Left colon (tissue), 2 donors: Measurements from ENCODE around the gene NCOA1. TPM values are rescaled to one million over a fixed set of nuclear protein-coding genes. Genes with fewer than 3 reads are reported as not detected.
"Not testable (repeated sequence)": the region's sequence is repeated elsewhere in the genome, so short reads cannot be mapped to it uniquely, and the experiment has no call there.

Experiments
- ATAC-seq: fragments of 200-7000 bp; cut with Tn5 transposase; one replicate; pipeline ENCODE4 v1.9.1; 2020; ENCODE audit warnings: mild to moderate bottlenecking, moderate library complexity
- DNase-seq, 2 donors: peaks; one replicate each; pipeline ENCODE4 v3.0.0-alpha.2; 2020
- intact Hi-C, 2 donors: fragments of 100-400 bp; cut with DNase I in 1 of 2; cut with micrococcal nuclease in 1 of 2; formaldehyde crosslinking; loops; one replicate each; pipeline versions ENCODE4 v1.11.2 to v1.14.0; 2022; cut with DNase I, micrococcal nuclease
- total RNA-seq, 2 donors: library from RNA; stranded (reverse); fragmentation: NEBNext Ultra II Directional; extraction: Animal tissue kit (Norgen Biotek cat#: 25700); gene quantifications; one replicate each; pipeline ENCODE4 v1.2.1, GENCODE V29; 2021
- donor health status: DM: no; HTN: no; CAD: no.
- donor health status: DM: yes; HTN: yes; CAD: no.

The NCOA1 gene
- total RNA-seq, 2 donors from 2014 or later, result 34.2 to 38.9 TPM

DNA sequence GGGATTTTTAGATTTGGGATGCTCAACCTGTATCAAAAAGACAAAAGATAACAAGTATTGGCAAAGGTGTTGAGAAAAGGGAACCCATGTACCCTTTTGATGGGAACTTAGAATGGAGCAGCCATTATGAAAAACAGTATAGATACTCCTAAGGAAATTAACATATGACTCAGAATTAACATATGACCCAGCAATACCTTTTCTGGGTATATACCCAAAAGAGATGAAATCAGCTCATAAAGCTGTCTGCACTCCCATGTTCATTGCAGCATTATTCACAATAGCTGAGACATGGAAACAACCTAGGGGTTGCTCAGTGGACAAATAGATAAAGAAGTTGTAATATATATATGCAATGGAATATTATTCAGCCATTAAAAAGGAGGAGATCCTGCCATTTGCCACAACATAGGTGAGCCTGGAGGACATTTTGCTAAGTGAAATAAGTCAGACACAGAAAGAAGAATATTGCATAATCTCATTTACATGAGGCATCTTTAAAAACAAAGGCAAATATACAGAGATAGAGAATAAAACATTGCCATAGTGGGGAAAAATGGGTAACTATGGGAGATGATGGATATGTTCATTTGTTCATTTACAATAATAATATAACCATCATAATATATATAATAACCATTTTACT, 160.1 kb downstream of the NCOA1 start:
- ATAC-seq (no peak), DNase-seq (no peak)
- intact Hi-C loops, result no loop called here

DNA sequence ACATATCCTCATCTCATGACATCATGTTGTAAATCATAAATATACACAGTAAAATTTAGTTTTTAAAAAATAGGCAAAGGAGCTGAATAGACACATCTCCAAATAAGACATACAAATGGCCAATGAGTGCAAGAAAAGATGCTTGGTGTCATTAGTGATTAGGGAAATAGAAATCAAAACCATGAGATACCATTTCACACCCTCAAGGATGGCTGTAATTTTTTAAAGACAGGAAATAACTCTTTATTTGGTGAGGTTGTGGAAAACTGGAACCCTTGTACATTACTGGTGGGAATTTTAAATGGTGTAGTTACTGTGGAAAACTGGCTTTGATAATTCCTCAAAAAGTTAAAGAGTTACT, 160.6 kb downstream of the NCOA1 start:
- DNase-seq, result no peak

DNA sequence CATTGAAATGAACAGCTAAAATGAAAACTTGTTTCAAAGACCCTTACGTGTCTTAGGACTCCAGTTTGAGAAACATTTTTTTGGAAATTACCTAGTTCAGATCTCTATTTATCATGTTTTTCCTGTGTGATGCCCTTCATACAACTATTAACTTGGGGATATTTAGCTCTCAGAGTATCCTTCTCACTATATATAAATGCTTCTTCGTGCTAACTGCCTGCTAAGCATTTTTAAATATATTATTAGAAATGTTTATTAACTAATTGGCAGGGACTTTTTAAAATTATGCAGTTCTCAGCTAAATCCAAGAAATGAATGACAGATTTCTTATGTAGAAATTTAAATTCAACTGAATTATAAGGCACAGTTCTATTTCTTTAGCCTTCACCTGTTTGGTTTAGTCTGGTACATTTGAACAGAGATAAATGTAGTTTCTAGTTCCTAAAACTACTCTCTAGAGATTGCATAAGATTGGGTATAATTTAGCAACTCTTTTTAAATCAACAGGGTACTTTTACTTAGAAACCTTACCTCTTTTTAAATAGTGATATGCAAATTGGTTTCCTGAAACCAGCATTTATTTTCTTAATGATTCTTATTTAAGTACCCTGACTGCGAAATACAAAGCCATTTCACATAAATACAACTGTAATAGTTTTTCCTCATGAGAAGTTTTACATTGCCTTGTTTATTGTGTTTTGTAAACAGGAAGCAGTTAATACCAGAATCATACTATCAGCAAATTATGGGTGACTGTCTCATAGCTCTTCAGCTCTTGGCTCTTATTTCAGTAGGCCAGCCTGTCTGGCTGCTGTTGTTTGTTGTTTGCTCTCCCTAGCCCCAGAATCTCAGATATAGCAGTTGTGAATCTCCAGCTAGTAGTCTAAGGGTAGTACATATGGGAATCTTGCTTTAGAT, 161.5 kb downstream of the NCOA1 start:
- intact Hi-C loops, result no loop called here
- ATAC-seq (no peak), DNase-seq (no peak)

More for the DNA sequence above, 160.6 kb downstream of the NCOA1 start:
- no peak for ATAC-seq
- intact Hi-C loops, result no loop called here

DNA sequence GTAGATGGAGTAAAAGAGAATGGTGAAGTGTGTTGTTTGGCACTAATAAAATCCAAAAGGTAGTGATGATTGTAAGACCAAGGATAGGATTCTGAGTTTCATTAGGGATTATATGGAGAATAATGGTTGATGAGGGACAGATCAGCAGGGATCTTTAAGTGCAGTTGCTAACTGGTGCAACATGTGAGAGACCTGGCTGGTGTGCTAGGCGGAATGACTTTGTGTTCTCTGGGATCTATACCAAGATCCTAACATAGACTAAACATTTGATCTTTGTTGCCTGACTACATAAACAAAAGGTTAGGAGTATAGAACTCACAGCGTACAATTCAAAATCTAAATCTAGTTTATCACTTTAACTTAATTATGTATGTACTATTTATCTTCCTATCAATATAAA, 166.8 kb downstream of the NCOA1 start:
- DNase-seq (no peak), ATAC-seq (no peak)
- intact Hi-C loops, result no loop called here

DNA sequence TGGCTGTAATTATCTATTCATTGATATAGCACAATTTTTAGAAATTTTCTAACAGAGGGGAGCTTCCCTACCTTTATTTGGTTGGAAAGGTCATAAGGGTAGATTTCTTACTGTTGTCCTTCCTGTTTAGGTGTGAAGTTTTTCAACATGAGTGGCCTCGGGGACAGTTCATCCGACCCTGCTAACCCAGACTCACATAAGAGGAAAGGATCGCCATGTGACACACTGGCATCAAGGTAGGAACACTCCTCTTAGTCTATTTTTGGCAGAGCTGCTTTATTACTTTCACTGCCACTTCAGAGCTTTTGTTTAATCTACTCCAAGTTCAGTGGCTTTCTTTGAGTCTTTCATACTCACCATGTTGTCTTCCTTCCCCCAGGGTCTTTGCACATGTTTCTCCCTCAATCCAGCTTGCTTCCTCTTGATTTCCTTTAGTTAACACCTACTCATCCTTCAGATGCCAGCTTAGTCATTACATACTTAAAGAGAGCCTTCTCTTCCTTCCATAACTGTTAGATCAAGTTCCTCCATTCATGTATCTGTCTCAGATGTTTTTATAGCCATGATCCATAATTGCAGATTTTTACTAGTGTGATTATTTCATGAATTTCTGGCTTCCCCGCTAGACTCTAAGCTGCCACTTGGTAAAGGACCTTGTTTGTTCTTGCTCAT, 167.6 kb downstream of the NCOA1 start:
- intact Hi-C loops, result no loop called here
- DNase-seq (no peak), ATAC-seq (no peak)

DNA sequence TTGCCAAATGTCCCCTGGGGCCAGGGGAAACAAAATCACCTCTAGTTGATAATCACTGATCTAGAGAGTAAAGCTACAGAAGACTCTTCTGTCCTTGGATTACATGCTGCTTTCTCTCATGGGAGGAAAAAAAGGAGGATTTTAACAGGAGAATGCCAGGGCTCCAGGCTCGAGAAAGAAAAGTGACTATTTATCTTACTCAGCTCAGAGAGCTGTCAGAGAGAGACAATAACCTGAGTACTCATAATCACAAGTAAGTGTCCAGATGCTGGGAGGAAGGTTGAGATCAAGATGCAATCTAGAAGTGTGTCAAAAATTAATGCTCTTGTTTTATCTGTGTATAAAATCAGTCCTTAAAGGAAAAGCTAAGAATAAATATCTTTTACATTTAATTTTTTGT, 168.8 kb downstream of the NCOA1 start:
- ATAC-seq (no peak), DNase-seq (no peak)
- intact Hi-C loops, result no loop called here

DNA sequence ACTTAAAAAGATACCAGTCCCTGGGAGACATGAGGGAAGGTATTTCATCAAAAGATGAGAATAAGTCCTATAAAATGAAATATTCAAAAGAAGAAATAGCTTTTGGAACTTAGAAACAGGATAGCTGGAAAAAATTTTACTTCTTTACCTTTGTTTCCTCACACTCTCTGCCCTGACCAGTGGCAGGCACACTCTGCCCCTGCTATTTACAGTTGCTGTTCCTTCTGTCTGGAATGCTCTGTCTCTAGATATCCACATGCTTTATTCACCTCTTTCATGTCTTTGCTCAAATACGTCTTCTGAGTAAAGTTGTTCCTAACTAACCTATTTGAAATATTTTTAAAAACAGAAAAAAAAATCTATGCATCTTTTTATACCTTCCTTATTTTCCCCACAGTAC, 176.5 kb downstream of the NCOA1 start:
- intact Hi-C loops, result no loop called here
- DNase-seq (no peak), ATAC-seq (no peak)

DNA sequence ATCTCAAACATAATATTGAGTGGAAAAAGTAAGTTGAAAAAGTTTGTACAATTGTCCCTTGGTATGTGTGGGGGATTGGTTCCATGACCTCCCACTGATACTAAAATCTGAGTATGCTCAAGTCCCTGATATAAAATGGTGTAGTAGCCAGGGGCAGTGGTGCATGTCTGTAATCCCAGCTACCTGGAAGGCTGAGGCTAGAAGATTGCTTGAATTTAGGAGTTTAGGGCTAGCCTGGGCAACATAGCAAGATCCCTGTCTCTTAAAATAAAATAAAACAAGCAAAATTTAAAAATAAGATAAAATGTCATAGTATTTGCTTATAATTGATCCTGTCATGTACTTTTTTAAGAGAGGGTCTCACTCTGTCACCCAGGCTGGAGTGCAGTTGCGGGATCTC, 180.2 kb downstream of the NCOA1 start:
- no peak for ATAC-seq
- intact Hi-C loops, result no loop called here

DNA sequence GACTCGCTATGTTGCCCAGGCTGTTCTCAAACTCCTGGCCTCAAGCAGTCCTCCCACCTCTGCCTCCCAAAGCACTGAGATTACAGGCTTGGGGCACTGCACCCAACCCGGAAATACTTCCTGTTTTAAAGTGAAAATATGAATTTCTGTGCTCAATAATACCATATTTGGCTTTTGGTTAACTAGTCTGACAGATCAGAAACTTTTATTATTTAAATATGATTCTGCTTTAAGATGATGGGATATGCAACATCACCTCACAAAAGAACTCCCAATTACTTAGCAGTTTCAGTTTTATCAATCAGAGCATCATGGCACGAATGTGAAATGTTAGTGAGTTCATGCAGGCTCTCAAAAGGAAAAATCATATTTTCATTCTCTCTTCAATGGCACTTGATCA, 181.5 kb downstream of the NCOA1 start:
- DNase-seq (no peak), ATAC-seq (no peak)
- intact Hi-C loops, result no loop called here

More for the DNA sequence above, 180.2 kb downstream of the NCOA1 start:
- no peak for DNase-seq

DNA sequence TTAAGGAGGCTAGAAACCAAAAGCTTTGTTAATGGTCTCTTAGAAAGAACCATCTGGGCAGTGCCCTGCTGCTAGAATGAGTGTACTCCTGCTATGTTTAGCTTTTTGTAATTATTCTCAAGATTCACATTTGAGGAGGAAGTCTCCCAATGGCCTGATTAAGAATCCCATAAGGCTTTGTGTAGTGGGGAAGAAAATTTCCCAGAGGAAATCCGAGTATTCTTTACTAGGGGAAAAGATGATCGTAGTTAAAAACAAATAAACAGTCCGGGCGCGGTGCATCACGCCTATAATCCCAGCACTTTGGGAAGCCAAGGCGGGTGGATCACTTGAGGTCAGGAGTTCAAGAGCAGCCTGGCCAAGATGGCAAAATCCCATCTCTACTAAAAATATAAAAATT, 184.3 kb downstream of the NCOA1 start:
- intact Hi-C loops, result no loop called here
- DNase-seq, result no peak
- no peak for ATAC-seq

DNA sequence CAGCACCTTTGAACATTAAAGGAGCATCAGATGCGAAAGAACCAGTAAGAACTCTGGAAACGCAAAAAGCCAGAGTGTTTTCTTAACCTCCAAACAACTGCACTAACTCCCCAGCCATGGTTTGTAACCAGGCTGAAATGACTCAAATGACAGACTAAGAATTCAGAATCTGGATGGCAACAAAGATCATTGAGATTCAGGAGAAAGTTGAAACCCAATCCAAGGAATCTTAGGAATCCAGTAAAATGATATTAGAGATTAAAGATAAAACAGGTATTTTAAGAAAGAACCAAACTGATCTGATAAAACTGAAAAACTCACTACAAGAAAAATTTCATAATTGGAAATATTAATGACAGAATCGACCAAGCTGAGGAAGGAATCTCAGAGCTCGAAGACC, 185.4 kb downstream of the NCOA1 start:
- ATAC-seq (no peak), DNase-seq (no peak)
- intact Hi-C loops, result no loop called here

DNA sequence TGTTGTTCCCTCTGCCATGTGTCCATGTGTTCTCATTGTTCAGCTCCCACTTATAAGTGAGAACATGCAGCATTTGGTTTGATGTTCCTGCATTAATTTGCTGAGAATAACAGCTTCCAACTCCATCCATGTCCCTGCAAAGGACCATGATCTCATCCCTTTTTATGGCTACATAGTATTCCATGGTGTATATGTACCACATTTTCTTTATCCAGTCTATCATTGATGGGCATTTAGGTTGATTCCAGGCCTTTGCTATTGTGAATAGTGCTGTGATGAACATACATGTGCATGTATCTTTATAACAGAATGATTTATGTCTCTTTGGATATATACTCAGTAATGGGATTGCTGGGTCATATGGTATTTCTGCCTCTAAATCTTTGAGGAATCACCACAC, 187.0 kb downstream of the NCOA1 start:
- DNase-seq, ATAC-seq, intact Hi-C loops: not testable (repeated sequence)

DNA sequence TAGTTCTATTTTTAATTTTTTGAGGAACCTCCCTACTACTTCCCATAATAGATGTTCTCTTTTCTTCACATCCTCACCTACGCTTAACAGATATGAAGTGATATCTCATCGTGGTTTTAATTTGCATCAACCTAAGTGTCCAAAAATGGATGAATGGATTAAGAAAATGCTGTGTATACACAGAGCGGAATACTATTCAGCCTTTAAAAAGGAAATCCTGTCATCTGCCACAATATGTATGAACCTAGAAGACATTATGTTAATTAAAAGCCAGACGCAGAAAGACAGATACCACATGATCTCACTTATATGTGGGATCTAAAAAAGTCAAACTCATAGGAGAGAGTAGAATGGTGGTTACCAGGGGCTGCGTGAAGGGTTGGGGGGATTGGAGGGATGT, 189.1 kb downstream of the NCOA1 start:
- no peak for ATAC-seq
- intact Hi-C loops, result no loop called here
- no peak for DNase-seq

DNA sequence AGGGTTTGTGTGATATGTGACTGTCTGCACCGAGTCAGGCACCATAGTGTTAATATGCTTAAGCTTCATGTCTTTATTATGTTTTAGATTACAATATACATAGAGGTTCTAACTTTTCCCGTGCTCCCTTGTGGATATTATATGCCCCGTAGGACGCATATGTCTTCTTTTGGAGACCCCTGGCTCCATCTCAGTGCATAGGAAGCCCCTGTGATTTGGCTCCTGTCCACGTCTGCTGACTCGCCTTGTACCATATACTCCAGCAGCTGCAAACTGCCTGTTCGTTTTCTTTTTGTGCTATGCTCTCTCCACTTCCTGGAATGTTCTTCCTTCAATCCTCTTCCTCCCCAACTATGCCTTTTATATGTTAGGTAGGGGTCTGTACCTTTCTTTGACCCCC, 191.2 kb downstream of the NCOA1 start:
- intact Hi-C loops, result no loop called here
- no peak for DNase-seq
- ATAC-seq, result no peak

DNA sequence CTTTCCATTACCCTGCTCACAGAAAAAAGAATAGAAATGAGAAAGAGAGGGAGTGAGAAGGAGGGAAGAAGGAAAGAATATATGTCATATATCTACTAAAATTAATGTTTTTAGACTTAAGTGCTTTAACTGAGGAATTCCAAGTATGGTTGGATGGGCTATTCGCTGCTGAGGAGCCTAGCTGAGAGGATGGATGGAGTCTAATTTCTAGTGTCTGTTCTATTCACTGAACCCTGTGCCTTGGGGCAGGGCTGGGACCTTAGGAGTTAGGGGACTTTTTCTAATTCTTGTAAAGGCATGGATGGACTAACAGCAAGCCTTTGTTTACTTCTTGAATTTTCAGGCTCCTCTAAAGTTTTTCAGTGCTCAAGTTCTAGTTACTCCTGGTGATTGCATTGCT, 192.4 kb downstream of the NCOA1 start:
- ATAC-seq (no peak), DNase-seq (no peak)
- intact Hi-C loops, result no loop called here

DNA sequence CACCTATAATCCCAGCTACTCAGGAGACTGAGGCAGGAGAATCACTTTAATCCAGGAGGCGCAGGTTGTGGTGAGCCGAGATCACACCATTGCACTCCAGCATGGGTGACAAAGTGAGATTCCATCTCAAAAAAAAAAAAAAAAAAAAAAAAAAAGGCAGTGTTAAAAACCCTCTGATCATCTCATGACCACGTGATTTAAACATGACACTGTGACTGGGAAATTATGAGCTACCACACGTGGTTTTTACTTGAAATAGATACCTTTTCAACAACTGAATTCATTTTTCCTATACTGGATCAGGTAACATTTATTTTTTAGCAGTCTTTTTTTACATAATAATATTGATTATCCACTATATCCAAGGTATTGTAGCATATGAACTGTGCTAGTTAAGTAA, 199.5 kb downstream of the NCOA1 start:
- intact Hi-C loops, result no loop called here
- ATAC-seq (no peak), DNase-seq (no peak)

DNA sequence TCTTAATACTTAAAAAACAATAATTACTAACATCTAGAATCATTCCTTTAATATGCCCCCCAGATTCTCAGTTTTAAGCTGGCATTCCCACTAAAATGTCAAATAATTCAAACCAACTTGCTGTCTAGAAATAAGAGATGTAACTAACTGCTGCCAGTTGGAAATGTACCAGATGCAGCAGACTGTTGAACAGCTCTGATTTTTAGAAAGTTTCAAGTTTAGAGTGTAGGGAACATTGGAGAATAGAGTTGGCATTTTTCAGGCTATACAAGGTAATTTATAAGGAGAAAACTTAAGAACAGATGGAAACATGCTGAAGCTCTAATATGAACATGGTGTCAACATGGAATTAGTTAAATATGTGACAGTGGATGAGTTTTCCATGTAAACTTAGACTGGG, 200.8 kb downstream of the NCOA1 start:
- intact Hi-C loops, result no loop called here
- ATAC-seq, result no peak
- DNase-seq, result no peak

DNA sequence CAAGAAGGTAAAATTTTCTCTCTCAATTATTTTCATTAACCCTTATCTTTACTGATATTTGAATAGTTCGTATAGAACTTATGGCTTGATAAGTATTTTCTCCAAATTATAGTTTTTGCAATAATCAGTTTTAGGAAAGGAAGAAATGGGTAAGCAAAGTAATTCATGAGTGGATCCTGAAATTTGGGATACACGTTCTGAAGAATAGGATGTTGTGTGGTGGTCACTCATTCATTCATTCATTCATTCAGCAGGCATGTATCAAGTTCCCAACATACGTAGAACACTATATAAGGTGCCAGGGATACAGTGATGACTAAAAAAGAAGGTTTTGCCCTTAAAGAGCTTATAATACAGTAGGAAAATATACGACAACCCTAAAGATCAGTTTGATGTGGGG, 206.7 kb downstream of the NCOA1 start:
- ATAC-seq (no peak), DNase-seq (no peak)
- intact Hi-C loops, result no loop called here

DNA sequence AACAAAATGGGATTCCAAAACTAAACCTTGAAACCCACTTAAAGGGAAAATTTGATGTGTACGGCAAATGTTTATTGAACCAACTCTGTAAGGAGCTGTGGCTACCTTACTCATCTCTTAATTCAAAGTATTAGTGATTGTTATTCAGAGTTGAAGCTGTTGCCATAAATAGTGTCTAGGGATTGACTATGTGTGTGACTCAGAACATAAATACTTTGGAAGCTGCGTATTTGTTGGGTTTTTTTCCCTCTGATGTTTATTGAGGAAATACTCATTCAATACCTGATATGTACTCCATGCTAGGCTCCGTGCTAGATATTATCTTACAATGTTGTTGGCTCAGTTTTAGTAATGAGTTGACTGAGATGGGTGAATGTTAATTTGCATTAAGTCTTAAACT, 211.7 kb downstream of the NCOA1 start:
- DNase-seq (no peak), ATAC-seq (no peak)
- intact Hi-C loops, result no loop called here

DNA sequence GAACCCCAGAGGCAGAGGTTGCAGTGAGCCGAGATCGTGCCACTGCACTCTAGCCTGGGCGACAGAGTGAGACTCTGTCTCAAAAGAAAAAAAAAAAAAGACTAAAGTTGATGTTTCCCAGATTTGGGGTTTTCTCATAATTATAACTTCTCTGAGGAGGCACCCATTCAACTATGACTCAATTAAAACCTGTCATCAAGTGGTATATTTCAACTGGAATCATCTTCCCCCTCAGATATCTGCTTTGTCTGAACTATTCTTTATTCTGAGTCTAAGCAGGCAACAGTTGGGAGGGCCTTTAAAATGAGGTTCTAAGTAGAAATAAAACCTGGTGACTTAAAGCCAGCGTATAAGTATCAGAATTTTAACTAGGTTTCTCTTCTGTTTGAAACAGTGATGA, 213.6 kb downstream of the NCOA1 start:
- ATAC-seq, result no peak
- no peak for DNase-seq
- intact Hi-C loops, result no loop called here
